SK-N-SH (cell line): Measurements from ENCODE around the gene TOMM70. TPM values are rescaled to one million over a fixed set of nuclear protein-coding genes. Genes with fewer than 3 reads are reported as not detected.

ENCODE experiments used
- CTCF ChIA-PET: fragments of 300-600, 350-600 bp; formaldehyde crosslinking; extraction: SDS; loops from one replicate; lab custom pipeline; 2021; lab: Yijun Ruan, JAX
- POLR2A ChIA-PET: fragments of 350-600 bp; sonication (Branson Sonifier 250); formaldehyde crosslinking; extraction: SDS; loops from one replicate; lab custom pipeline; 2020; ENCODE audit warnings: antibody characterized with exemption, inconsistent platforms; lab: Yijun Ruan, JAX
- DNase-seq: peaks from one replicate; pipeline ENCODE4 v3.0.0; 2012
- H2AFZ ChIP-seq: fragments of 200-600 bp; sonication (generic); 2 replicates; pipeline ENCODE4 v1.8.1; 2016; ENCODE audit warnings: antibody characterized with exemption, mild to moderate bottlenecking, low read depth
- H3F3A ChIP-seq: fragments of 200-600 bp; sonication (generic); replicated peaks from 2 replicates; pipeline ENCODE3; 2016; ENCODE audit warnings: antibody characterized with exemption, mild to moderate bottlenecking; ENCODE audit not compliant: insufficient read depth
- H3K27ac ChIP-seq, 2 experiments: fragments of 200-500 bp in 1 of 2; fragments of 200-600 bp in 1 of 2; sonication (Bioruptor generic) in 1 of 2; sonication (generic), shearing (Covaris generic) in 1 of 2; 2 replicates each; pipeline versions ENCODE4 v1.5.1 to v1.6.1; 2014 to 2016; ENCODE audit warnings: low read depth in 2 of 2, inconsistent platforms in 1 of 2, low read length in 1 of 2, mild to moderate bottlenecking in 1 of 2, mixed read lengths in 1 of 2
- H3K27me3 ChIP-seq: fragments of 200-600 bp; sonication (generic), shearing (Covaris generic); 2 replicates; pipeline ENCODE4 v1.6.1; 2016; ENCODE audit warnings: mixed run types; ENCODE audit not compliant: insufficient read depth
- H3K36me3 ChIP-seq, 2 experiments: fragments of 200-500 bp in 1 of 2; fragments of 200-600 bp in 1 of 2; sonication (Bioruptor generic) in 1 of 2; sonication (generic) in 1 of 2; replicated peaks in 1 of 2; 2 replicates each; pipeline versions ENCODE3 to v1.5.1; 2014 to 2016; ENCODE audit warnings: low read length in 1 of 2, mild to moderate bottlenecking in 1 of 2; ENCODE audit not compliant: insufficient read depth in 2 of 2, control insufficient read depth in 1 of 2
- H3K4me1 ChIP-seq, 2 experiments: fragments of 200-500 bp in 1 of 2; fragments of 200-600 bp in 1 of 2; sonication (Bioruptor generic) in 1 of 2; sonication (generic), shearing (Covaris generic) in 1 of 2; 2 replicates each; pipeline versions ENCODE4 v1.5.1 to v1.6.1; 2014 to 2016; ENCODE audit warnings: low read depth in 1 of 2, low read length in 1 of 2, mixed run types in 1 of 2; ENCODE audit not compliant: insufficient read depth in 2 of 2, control insufficient read depth in 1 of 2
- H3K4me2 ChIP-seq: fragments of 200-600 bp; sonication (generic), shearing (Covaris generic); 2 replicates; pipeline ENCODE4 v1.6.1; 2017; ENCODE audit warnings: mixed run types
- H3K4me3 ChIP-seq, 2 experiments: fragments of 200-500 bp in 1 of 2; fragments of 200-600 bp in 1 of 2; sonication (Bioruptor generic) in 1 of 2; sonication (generic), shearing (Covaris generic) in 1 of 2; 2 replicates each; pipeline versions ENCODE4 v1.5.1 to v1.8.1; 2014 to 2016; ENCODE audit warnings: low read depth in 2 of 2, inconsistent platforms in 1 of 2, low read length in 1 of 2, mild to moderate bottlenecking in 1 of 2, mixed read lengths in 1 of 2, moderate library complexity in 1 of 2
- H3K79me2 ChIP-seq: fragments of 200-600 bp; sonication (generic); 2 replicates; pipeline ENCODE4 v1.8.1; 2017; ENCODE audit warnings: mild to moderate bottlenecking; ENCODE audit not compliant: insufficient read depth
- H3K9ac ChIP-seq: fragments of 200-600 bp; sonication (generic); 2 replicates; pipeline ENCODE4 v1.6.1; 2017; ENCODE audit warnings: mixed run types
- H3K9me2 ChIP-seq: fragments of 200-600 bp; sonication (generic); 2 replicates; pipeline ENCODE4 v1.6.1; 2017; ENCODE audit warnings: mixed run types
- H3K9me3 ChIP-seq: fragments of 200-600 bp; sonication (generic); 2 replicates; pipeline ENCODE4 v1.6.1; 2017; ENCODE audit warnings: mixed run types, mild to moderate bottlenecking, moderate library complexity
- H4K20me1 ChIP-seq: fragments of 200-600 bp; sonication (generic); 2 replicates; pipeline ENCODE4 v1.6.1; 2017; ENCODE audit warnings: mild to moderate bottlenecking, mixed run types; ENCODE audit not compliant: insufficient read depth
- CHD2 ChIP-seq: fragments of 150-350 bp; IDR thresholded peaks from 2 replicates; pipeline ENCODE4 v1.6.1; 2018; ENCODE audit warnings: low read length; ENCODE audit not compliant: partially characterized antibody
- MXI1 ChIP-seq: IDR thresholded peaks from 2 replicates; pipeline ENCODE4 v1.6.1; 2012; ENCODE audit warnings: mild to moderate bottlenecking, low read depth, low read length, improper control_type of control experiment
- RAD21 ChIP-seq: IDR thresholded peaks from 2 replicates; pipeline ENCODE4 v1.6.1; 2012; ENCODE audit warnings: mild to moderate bottlenecking, low read length
- USF1 ChIP-seq: IDR thresholded peaks from 2 replicates; pipeline ENCODE4 v1.4.0; 2012; ENCODE audit warnings: low read depth, borderline replicate concordance
- ZBTB33 ChIP-seq: IDR thresholded peaks from 2 replicates; pipeline ENCODE4 v1.4.0; 2012; ENCODE audit warnings: low read depth, borderline replicate concordance
- WGBS: methylation state at CpG from one replicate; pipeline ENCODE4 v1.1.6; 2017; ENCODE audit warnings: low lambda C conversion rate; 5-methylcytosine and 5-hydroxymethylcytosine counted together
- polyA plus RNA-seq, 3 experiments: library from polyadenylated mRNA; depleted of rRNA; stranded (reverse); fragments of >200 nt; gene quantifications; 2 replicates each; pipeline ENCODE4 v1.2.3, GENCODE V29; 2012

Gene TOMM70
- polyA plus RNA-seq, 1 of the 3 experiments (the other 2 are of a cell fraction) = 17.4 TPM

GRCh38 chr3:100400419-100400779 lies 490 bp downstream of the TOMM70 start:
- peaks cover 0 to 5% of the 10 kb centered on the region in 2 experiments for H3K36me3 ChIP-seq
- peak overlapping the region; percentile 93; the same call in 1 of the 2 replicates for H2AFZ ChIP-seq
- no peaks in the 10 kb centered on the region for H3K27me3 ChIP-seq
- 0% methylated on average over 9 of the region's 22 CpGs for WGBS
- TF ChIP-seq USF1 (no peak), MXI1 (peak; percentile 21; the same call in 1 of the 2 replicates)
- H3K4me3 ChIP-seq = peak overlapping the region; percentile 87 to 97
- peak overlapping the region; percentile 89 for H3K4me2 ChIP-seq
- peaks cover 3% of the 10 kb centered on the region for H3F3A ChIP-seq
- H3K9me2 ChIP-seq = no peaks in the 10 kb centered on the region
- peak overlapping the region; percentile 94 to 99; a peak in 3 of 4 replicates for H3K27ac ChIP-seq
- ChIA-PET POLR2A (interaction anchor here (1.1 to 2.6 kb wide), 2 partner anchors 20 to 92 kb away, joined by 3 to 6 read pairs; partner anchors contain the start of gene TMEM45A), CTCF (interaction anchor here (1.1 to 1.3 kb wide), 2 partner anchors 41 to 83 kb away, joined by 3 read pairs; no protein-coding TSS in a partner anchor)
- peaks cover 39% of the 10 kb centered on the region for H4K20me1 ChIP-seq
- H3K9ac ChIP-seq = peak overlapping the region; percentile 83
- DNase-seq = no peak
- peaks cover 0 to 13% of the 10 kb centered on the region in 2 experiments; a peak in 3 of 4 replicates for H3K4me1 ChIP-seq
- H3K79me2 ChIP-seq = peaks cover 91% of the 10 kb centered on the region
- no peaks in the 10 kb centered on the region for H3K9me3 ChIP-seq

- Histone ChIP-seq H3K9me3 (no peaks in the 10 kb centered on the region), H3K9me2 (no peaks in the 10 kb centered on the region), H3K27ac (peak overlapping the region in 1 of 2 experiments; percentile 94; a peak in 1 of 4 replicates), H3K27me3 (no peaks in the 10 kb centered on the region), H3K4me1 (peaks cover 0 to 13% of the 10 kb centered on the region in 2 experiments; a peak in 3 of 4 replicates), H2AFZ (no peak overlapping the region), H3K4me2 (peak overlapping the region; percentile 89), H3K79me2 (peaks cover 92% of the 10 kb centered on the region), H3K9ac (peak overlapping the region; percentile 83; the same call in 1 of the 2 replicates), H4K20me1 (peaks cover 45% of the 10 kb centered on the region), H3K36me3 (no peaks in the 10 kb centered on the region), H3F3A (peaks cover 3% of the 10 kb centered on the region), H3K4me3 (peak overlapping the region; percentile 87 to 97)
- DNase-seq = peak; percentile 5
- TF ChIP-seq MXI1 = no peak
- no peak for TF ChIP-seq ZBTB33
- TF ChIP-seq RAD21 = no peak
- TF ChIP-seq CHD2 = no peak
- CTCF ChIA-PET = interaction anchor here (1.1 kb wide), 1 partner anchor 40 kb away, joined by 3 read pairs; no protein-coding TSS in a partner anchor
- WGBS = 26% methylated on average over 9 of the region's 9 CpGs
- POLR2A ChIA-PET = interaction anchor here (1.1 kb wide), 1 partner anchor 19 kb away, joined by 3 read pairs; no protein-coding TSS in a partner anchor
Observed at GRCh38 chr3:100399341-100400071, 1.4 kb downstream of the TOMM70 start.
